ENCODE measurements around the gene OARD1.
A peak's percentile ranks its signal among the peaks of the same experiment; 100 is the strongest.

OARD1 gene

GRCh38 chr6:41083072-41083471 lies 10.9 kb upstream of the OARD1 start:
- Histone ChIP-seq H3K27me3 (ENCODE audit: insufficient read depth, insufficient read length) (no peaks in the 10 kb centered on the region), H3K36me3 (ENCODE audit: insufficient read depth, insufficient read length, low read length) (peaks cover 69% of the 10 kb centered on the region), H3K4me1 (ENCODE audit: insufficient read depth, insufficient read length) (no peaks in the 10 kb centered on the region), H3K9me3 (ENCODE audit: insufficient read depth, low read length) (no peaks in the 10 kb centered on the region), H3K4me3 (ENCODE audit: insufficient read length, low read depth) (no peak overlapping the region), H3K9ac (ENCODE audit: insufficient read length, low read depth) (no peak overlapping the region)
- TF ChIP-seq ZNF274 (IDR thresholded peaks at IDR 0.05; ENCODE audit: low read depth, low read length): no peak
- TF ChIP-seq YY1 (IDR thresholded peaks at IDR 0.05; ENCODE audit: insufficient read depth, insufficient read length): no peak
- TF ChIP-seq SUZ12 (IDR thresholded peaks at IDR 0.05; ENCODE audit: extremely low read depth, insufficient read depth, insufficient read length): no peak
- DNase-seq (ENCODE audit: low read depth, low spot score): no peak

GRCh38 chr6:41080621-41081020 lies 8.5 kb upstream of the OARD1 start:
- Histone ChIP-seq H3K9me3 (ENCODE audit: insufficient read depth, low read length) (no peaks in the 10 kb centered on the region), H3K9ac (ENCODE audit: insufficient read length, low read depth) (no peak overlapping the region), H3K27me3 (ENCODE audit: insufficient read depth, insufficient read length) (no peaks in the 10 kb centered on the region), H3K4me1 (ENCODE audit: insufficient read depth, insufficient read length) (no peaks in the 10 kb centered on the region), H3K4me3 (ENCODE audit: insufficient read length, low read depth) (no peak overlapping the region), H3K36me3 (ENCODE audit: insufficient read depth, insufficient read length, low read length) (peaks cover 55% of the 10 kb centered on the region)
- DNase-seq (ENCODE audit: low read depth, low spot score): no peak
- TF ChIP-seq YY1 (IDR thresholded peaks at IDR 0.05; ENCODE audit: insufficient read depth, insufficient read length): no peak
- TF ChIP-seq SUZ12 (IDR thresholded peaks at IDR 0.05; ENCODE audit: extremely low read depth, insufficient read depth, insufficient read length): no peak
- TF ChIP-seq ZNF274 (IDR thresholded peaks at IDR 0.05; ENCODE audit: low read depth, low read length): no peak

GRCh38 chr6:41079080-41079479 lies 6.9 kb upstream of the OARD1 start:
- DNase-seq (ENCODE audit: low read depth, low spot score): no peak
- Histone ChIP-seq H3K9ac (ENCODE audit: insufficient read length, low read depth) (no peak overlapping the region), H3K9me3 (ENCODE audit: insufficient read depth, low read length) (no peaks in the 10 kb centered on the region), H3K4me3 (ENCODE audit: insufficient read length, low read depth) (no peak overlapping the region), H3K4me1 (ENCODE audit: insufficient read depth, insufficient read length) (no peaks in the 10 kb centered on the region), H3K27me3 (ENCODE audit: insufficient read depth, insufficient read length) (no peaks in the 10 kb centered on the region), H3K36me3 (ENCODE audit: insufficient read depth, insufficient read length, low read length) (peaks cover 50% of the 10 kb centered on the region)
- TF ChIP-seq YY1 (IDR thresholded peaks at IDR 0.05; ENCODE audit: insufficient read depth, insufficient read length): no peak
- TF ChIP-seq SUZ12 (IDR thresholded peaks at IDR 0.05; ENCODE audit: extremely low read depth, insufficient read depth, insufficient read length): no peak

- no peak overlapping the region for H3K9ac ChIP-seq (ENCODE audit: insufficient read length, low read depth)
- no peaks in the 10 kb centered on the region for H3K9me3 ChIP-seq (ENCODE audit: insufficient read depth, low read length)
- H3K36me3 ChIP-seq (ENCODE audit: insufficient read depth, insufficient read length, low read length): peaks cover 40% of the 10 kb centered on the region
- DNase-seq (ENCODE audit: low read depth, low spot score): no peak
- H3K4me3 ChIP-seq (ENCODE audit: insufficient read length, low read depth): no peak overlapping the region
- H3K27me3 ChIP-seq (ENCODE audit: insufficient read depth, insufficient read length): no peaks in the 10 kb centered on the region
- H3K4me1 ChIP-seq (ENCODE audit: insufficient read depth, insufficient read length): no peaks in the 10 kb centered on the region
- TF ChIP-seq ZNF274 (IDR thresholded peaks at IDR 0.05; ENCODE audit: low read depth, low read length): no peak
- no peak for TF ChIP-seq YY1 (IDR thresholded peaks at IDR 0.05; ENCODE audit: insufficient read depth, insufficient read length)
Observed at GRCh38 chr6:41078101-41078500, 5.9 kb upstream of the OARD1 start.

- H3K9ac ChIP-seq (ENCODE audit: insufficient read length, low read depth): no peak overlapping the region
- H3K4me1 ChIP-seq (ENCODE audit: insufficient read depth, insufficient read length): no peaks in the 10 kb centered on the region
- no peaks in the 10 kb centered on the region for H3K27me3 ChIP-seq (ENCODE audit: insufficient read depth, insufficient read length)
- peaks cover 39% of the 10 kb centered on the region for H3K36me3 ChIP-seq (ENCODE audit: insufficient read depth, insufficient read length, low read length)
- H3K4me3 ChIP-seq (ENCODE audit: insufficient read length, low read depth): no peak overlapping the region
- TF ChIP-seq YY1 (IDR thresholded peaks at IDR 0.05; ENCODE audit: insufficient read depth, insufficient read length) (no peak), ZNF274 (IDR thresholded peaks at IDR 0.05; ENCODE audit: low read depth, low read length) (no peak), SUZ12 (IDR thresholded peaks at IDR 0.05; ENCODE audit: extremely low read depth, insufficient read depth, insufficient read length) (no peak)
- no peak for DNase-seq (ENCODE audit: low read depth, low spot score)
- no peaks in the 10 kb centered on the region for H3K9me3 ChIP-seq (ENCODE audit: insufficient read depth, low read length)
Observed at GRCh38 chr6:41077536-41077935, 5.4 kb upstream of the OARD1 start.

- Histone ChIP-seq H3K9me3 (ENCODE audit: insufficient read depth, low read length) (no peaks in the 10 kb centered on the region), H3K36me3 (ENCODE audit: insufficient read depth, insufficient read length, low read length) (peaks cover 38% of the 10 kb centered on the region), H3K27me3 (ENCODE audit: insufficient read depth, insufficient read length) (no peaks in the 10 kb centered on the region), H3K9ac (ENCODE audit: insufficient read length, low read depth) (no peak overlapping the region), H3K4me3 (ENCODE audit: insufficient read length, low read depth) (no peak overlapping the region), H3K4me1 (ENCODE audit: insufficient read depth, insufficient read length) (no peaks in the 10 kb centered on the region)
- no peak for TF ChIP-seq ZNF274 (IDR thresholded peaks at IDR 0.05; ENCODE audit: low read depth, low read length)
- no peak for TF ChIP-seq YY1 (IDR thresholded peaks at IDR 0.05; ENCODE audit: insufficient read depth, insufficient read length)
- no peak for TF ChIP-seq SUZ12 (IDR thresholded peaks at IDR 0.05; ENCODE audit: extremely low read depth, insufficient read depth, insufficient read length)
- DNase-seq (ENCODE audit: low read depth, low spot score): no peak
Observed at GRCh38 chr6:41075651-41076626, 3.8 kb upstream of the OARD1 start.

- Histone ChIP-seq H3K36me3 (ENCODE audit: insufficient read depth, insufficient read length, low read length) (peaks cover 27% of the 10 kb centered on the region), H3K9me3 (ENCODE audit: insufficient read depth, low read length) (no peaks in the 10 kb centered on the region), H3K4me1 (ENCODE audit: insufficient read depth, insufficient read length) (no peaks in the 10 kb centered on the region), H3K27me3 (ENCODE audit: insufficient read depth, insufficient read length) (no peaks in the 10 kb centered on the region), H3K9ac (ENCODE audit: insufficient read length, low read depth) (no peak overlapping the region), H3K4me3 (ENCODE audit: insufficient read length, low read depth) (peak overlapping the region; percentile 97)
- DNase-seq (ENCODE audit: low read depth, low spot score): no peak
- TF ChIP-seq YY1 (IDR thresholded peaks at IDR 0.05; ENCODE audit: insufficient read depth, insufficient read length) (no peak), ZNF274 (IDR thresholded peaks at IDR 0.05; ENCODE audit: low read depth, low read length) (no peak), SUZ12 (IDR thresholded peaks at IDR 0.05; ENCODE audit: extremely low read depth, insufficient read depth, insufficient read length) (no peak)
Observed at GRCh38 chr6:41074692-41075436, 2.7 kb upstream of the OARD1 start.
